Sigmoid colon (tissue), 4 donors: Measurements from ENCODE around the gene DNAH11.

Source experiments
- POLR2A ChIP-seq, 2 donors: fragments of 450-650 bp; IDR thresholded peaks; one replicate each; pipeline ENCODE4 v1.6.1; 2016; ENCODE audit warnings: antibody characterized with exemption in 2 of 2, mild to moderate bottlenecking in 2 of 2, moderate library complexity in 2 of 2
- POLR2AphosphoS5 ChIP-seq, 4 donors: sonication (generic); formaldehyde crosslinking; IDR thresholded peaks; one replicate each; pipeline ENCODE4 v1.6.1; 2017; ENCODE audit warnings: antibody characterized with exemption in 4 of 4
- TF ChIP-seq, protein P1 (sequence below), 4 experiments: fragments of 450-650 bp in 3 of 4; fragments of 200-600 bp in 1 of 4; IDR thresholded peaks; one replicate each; pipeline ENCODE4 v1.5.1; 2016 to 2019; ENCODE audit warnings: antibody characterized with exemption in 4 of 4, mild to moderate bottlenecking in 3 of 4, moderate library complexity in 2 of 4

DNA sequence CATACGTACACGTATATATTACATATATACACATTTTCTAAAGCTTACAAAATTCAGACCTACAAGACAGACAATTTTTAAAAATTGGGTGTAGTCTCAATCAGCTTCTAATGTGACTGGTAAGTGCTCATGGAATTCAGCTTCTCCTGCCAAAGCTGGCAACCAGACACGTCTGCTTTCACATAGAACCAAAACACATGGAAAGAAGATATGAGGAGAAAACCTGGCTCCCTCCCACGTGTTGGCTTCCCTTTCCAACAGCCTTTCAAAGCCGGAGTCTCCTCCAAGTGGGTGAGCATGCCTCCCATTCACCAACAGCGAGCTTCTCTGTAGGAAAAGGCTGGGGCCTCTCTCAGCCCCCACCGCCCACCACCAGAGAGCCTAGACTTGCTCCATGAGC lies 369.5 kb downstream of the DNAH11 start:
- TF ChIP-seq, protein P1, sequence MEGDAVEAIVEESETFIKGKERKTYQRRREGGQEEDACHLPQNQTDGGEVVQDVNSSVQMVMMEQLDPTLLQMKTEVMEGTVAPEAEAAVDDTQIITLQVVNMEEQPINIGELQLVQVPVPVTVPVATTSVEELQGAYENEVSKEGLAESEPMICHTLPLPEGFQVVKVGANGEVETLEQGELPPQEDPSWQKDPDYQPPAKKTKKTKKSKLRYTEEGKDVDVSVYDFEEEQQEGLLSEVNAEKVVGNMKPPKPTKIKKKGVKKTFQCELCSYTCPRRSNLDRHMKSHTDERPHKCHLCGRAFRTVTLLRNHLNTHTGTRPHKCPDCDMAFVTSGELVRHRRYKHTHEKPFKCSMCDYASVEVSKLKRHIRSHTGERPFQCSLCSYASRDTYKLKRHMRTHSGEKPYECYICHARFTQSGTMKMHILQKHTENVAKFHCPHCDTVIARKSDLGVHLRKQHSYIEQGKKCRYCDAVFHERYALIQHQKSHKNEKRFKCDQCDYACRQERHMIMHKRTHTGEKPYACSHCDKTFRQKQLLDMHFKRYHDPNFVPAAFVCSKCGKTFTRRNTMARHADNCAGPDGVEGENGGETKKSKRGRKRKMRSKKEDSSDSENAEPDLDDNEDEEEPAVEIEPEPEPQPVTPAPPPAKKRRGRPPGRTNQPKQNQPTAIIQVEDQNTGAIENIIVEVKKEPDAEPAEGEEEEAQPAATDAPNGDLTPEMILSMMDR (IDR thresholded peaks at IDR 0.05): no peak
- TF ChIP-seq POLR2A (IDR thresholded peaks at IDR 0.05) (no peak), POLR2AphosphoS5 (IDR thresholded peaks at IDR 0.05) (no peak)
